ENCODE measurements around the gene PRR12. TPM values are rescaled to one million over a fixed set of nuclear protein-coding genes. Genes with fewer than 3 reads are reported as not detected.

PRR12 gene
- total RNA-seq, 1 experiment from 2014 or later, result 40.4 TPM

DNA sequence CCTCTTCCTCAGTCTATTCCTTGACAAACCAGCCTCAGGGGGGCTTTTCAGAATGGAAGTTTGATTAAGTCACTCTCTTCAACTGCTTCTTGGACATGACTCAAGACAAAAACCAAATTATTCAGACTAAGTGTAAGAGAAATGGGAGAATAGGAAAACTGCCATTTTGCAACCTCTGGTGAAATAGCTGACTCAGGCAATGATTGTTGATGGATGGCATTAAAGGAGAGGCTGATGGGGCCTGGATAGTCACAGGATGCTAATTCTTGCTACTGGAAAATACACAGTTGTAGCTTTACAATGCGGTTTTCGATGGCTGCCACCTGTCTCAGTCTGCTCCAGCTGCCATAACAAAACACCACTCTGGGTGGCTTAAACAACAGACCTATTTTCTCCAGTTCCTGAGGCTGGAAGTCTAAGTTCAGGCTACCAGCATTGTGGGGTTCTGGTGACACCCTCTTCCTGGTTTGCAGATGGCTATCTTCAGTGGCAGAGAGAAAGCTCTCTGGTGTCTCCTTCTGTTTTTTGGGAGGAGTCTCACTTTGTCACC lies 16.7 kb upstream of the PRR12 start:
- H3K9me2 ChIP-seq (ENCODE audit: insufficient read depth), result no peaks in the 10 kb centered on the region
- H3K4me2 ChIP-seq, result no peak overlapping the region
- H3K79me2 ChIP-seq (ENCODE audit: low read depth), result peaks cover 37% of the 10 kb centered on the region
- H2AFZ ChIP-seq, result no peak overlapping the region
- no peak overlapping the region for H3K4me3 ChIP-seq
- no peaks in the 10 kb centered on the region for H3K27me3 ChIP-seq (ENCODE audit: insufficient read depth, low read depth)
- TF ChIP-seq EZH2 (IDR thresholded peaks at IDR 0.05; ENCODE audit: low read depth), result no peak
- TF ChIP-seq CTCF (conservative IDR thresholded peaks at IDR 0.05), result no peak
- H3K36me3 ChIP-seq (ENCODE audit: low read depth), result no peaks in the 10 kb centered on the region
- intact Hi-C loops (cut with micrococcal nuclease; ENCODE audit: unreplicated experiment), result no loop called here
- H3K27ac ChIP-seq, result no peak overlapping the region
- CTCF ChIA-PET, result interaction anchor here (0.5 to 0.9 kb wide), 3 partner anchors 13 to 349 kb away, joined by 3 to 9 read pairs (median 5); no protein-coding TSS in a partner anchor
- H3K4me1 ChIP-seq (replicated peaks; ENCODE audit: insufficient read depth), result peaks cover 5% of the 10 kb centered on the region
- no peaks in the 10 kb centered on the region for H3K9me3 ChIP-seq (ENCODE audit: insufficient read depth, low read depth)
- DNase-seq, result no peak
- peaks cover 21% of the 10 kb centered on the region for H4K20me1 ChIP-seq (ENCODE audit: insufficient read depth)
- H3F3A ChIP-seq (ENCODE audit: insufficient read depth, low read depth), result peaks cover 19% of the 10 kb centered on the region
- POLR2A ChIA-PET (ENCODE audit: unreplicated experiment), result interaction anchor here (0.6 to 0.9 kb wide), 2 partner anchors 66 to 219 kb away, joined by 3 to 4 read pairs; partner anchors contain the start of gene RRAS
- BruUV-seq (replicated peaks), result no TSS peak

DNA sequence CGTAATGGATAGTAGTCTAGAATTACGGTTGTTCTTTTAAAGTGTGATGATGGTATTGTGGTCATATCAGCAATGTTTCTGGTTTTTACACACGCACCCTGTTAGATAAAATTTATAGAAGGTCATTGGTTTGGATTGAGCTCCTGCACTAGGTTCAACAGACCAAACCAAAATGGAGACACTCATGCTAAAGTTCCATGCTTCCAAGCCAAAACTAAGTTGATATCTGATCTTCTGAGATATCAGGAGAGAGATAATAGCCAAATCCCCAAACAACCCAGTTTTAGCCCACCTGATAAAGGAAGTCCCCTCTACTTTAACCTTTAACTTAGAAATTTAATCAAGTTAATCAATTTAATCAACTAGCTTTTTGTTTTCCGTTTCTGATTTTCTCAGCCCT lies 11.8 kb upstream of the PRR12 start:
- intact Hi-C loops (cut with micrococcal nuclease; ENCODE audit: unreplicated experiment), result no loop called here
- no peaks in the 10 kb centered on the region for H3K27me3 ChIP-seq (ENCODE audit: insufficient read depth, low read depth)
- H3F3A ChIP-seq (ENCODE audit: insufficient read depth, low read depth), result peaks cover 11% of the 10 kb centered on the region
- ChIA-PET CTCF (no interaction called here), POLR2A (ENCODE audit: unreplicated experiment) (no interaction called here)
- H3K79me2 ChIP-seq (ENCODE audit: low read depth), result peaks cover 45% of the 10 kb centered on the region
- 0 out of 2 replicates have a peak overlapping the region, but pooled peaks have one; percentile 1 for H2AFZ ChIP-seq
- DNase-seq, result no peak
- no peaks in the 10 kb centered on the region for H3K36me3 ChIP-seq (ENCODE audit: low read depth)
- H4K20me1 ChIP-seq (ENCODE audit: insufficient read depth), result no peaks in the 10 kb centered on the region
- TF ChIP-seq EZH2 (IDR thresholded peaks at IDR 0.05; ENCODE audit: low read depth) (no peak), CTCF (conservative IDR thresholded peaks at IDR 0.05) (no peak)
- peak overlapping the region; percentile 96 for H3K4me2 ChIP-seq
- H3K4me1 ChIP-seq (replicated peaks; ENCODE audit: insufficient read depth), result peaks cover 8% of the 10 kb centered on the region
- H3K27ac ChIP-seq, result no peak overlapping the region
- no peaks in the 10 kb centered on the region for H3K9me3 ChIP-seq (ENCODE audit: insufficient read depth, low read depth)
- peak overlapping the region; percentile 83 for H3K4me3 ChIP-seq
- BruUV-seq (replicated peaks), result no TSS peak
- H3K9me2 ChIP-seq (ENCODE audit: insufficient read depth), result no peaks in the 10 kb centered on the region

GRCh38 chr19:49579947-49580263 lies 11.1 kb upstream of the PRR12 start:
- TF ChIP-seq EZH2 (IDR thresholded peaks at IDR 0.05; ENCODE audit: low read depth) (no peak), CTCF (conservative IDR thresholded peaks at IDR 0.05) (no peak)
- Histone ChIP-seq H3K27ac (no peak overlapping the region), H3K9me2 (ENCODE audit: insufficient read depth) (no peaks in the 10 kb centered on the region), H3K4me2 (peak overlapping the region; percentile 96), H3K4me3 (peak overlapping the region; percentile 83), H4K20me1 (ENCODE audit: insufficient read depth) (no peaks in the 10 kb centered on the region), H2AFZ (peak overlapping the region; percentile 95), H3K36me3 (ENCODE audit: low read depth) (no peaks in the 10 kb centered on the region), H3K27me3 (ENCODE audit: insufficient read depth, low read depth) (no peaks in the 10 kb centered on the region), H3K79me2 (ENCODE audit: low read depth) (peaks cover 42% of the 10 kb centered on the region), H3K4me1 (replicated peaks; ENCODE audit: insufficient read depth) (peaks cover 8% of the 10 kb centered on the region), H3F3A (ENCODE audit: insufficient read depth, low read depth) (peaks cover 7% of the 10 kb centered on the region; the same call in 1 of the 2 replicates), H3K9me3 (ENCODE audit: insufficient read depth, low read depth) (no peaks in the 10 kb centered on the region)
- POLR2A ChIA-PET (ENCODE audit: unreplicated experiment), result interaction anchor here (0.6 to 1.0 kb wide), 4 partner anchors 34 to 84 kb away, joined by 3 to 5 read pairs (median 4); partner anchors contain the start of genes RPS11 and SCAF1
- TSS peak; percentile 72 for BruUV-seq (replicated peaks)
- DNase-seq, result peak in 1 of 2 experiments; percentile 12
- CTCF ChIA-PET, result interaction anchor here (0.6 to 1.1 kb wide), 2 partner anchors 10 to 52 kb away, joined by 3 to 6 read pairs; partner anchors contain the start of gene RCN3
- intact Hi-C loops (cut with micrococcal nuclease; ENCODE audit: unreplicated experiment), result loop anchor here (1.0 to 2.0 kb wide), 2 partner anchors 10 to 61 kb away; partner anchors contain the start of gene RRAS

All from PC-9 (cell line).